Natural killer cell (primary cell): ENCODE measurements around the gene SV2B. TPM values are rescaled to one million over a fixed set of nuclear protein-coding genes. Genes with fewer than 3 reads are reported as not detected.

Experiments
- ATAC-seq, 3 donors: fragments of 150-1000 bp in 2 of 3; fragments of 200-7000 bp in 1 of 3; cut with Tn5 transposase; 1 replicate in 1 of 3; 2 replicates in 2 of 3; pipeline ENCODE4 v1.10.0; 2021; ENCODE audit warnings: mild to moderate bottlenecking in 2 of 3, moderate library complexity in 2 of 3
- DNase-seq, 2 donors: peaks; one replicate each; pipeline versions ENCODE4 v3.0.0 to v3.0.0-alpha.2; 2013 to 2021; ENCODE audit warnings: mixed read lengths in 1 of 2
- H3K27ac ChIP-seq: one replicate; pipeline ENCODE4 v1.5.1; 2013; ENCODE audit warnings: mild to moderate bottlenecking, low read length
- H3K27me3 ChIP-seq: one replicate; pipeline ENCODE4 v1.6.1; 2013; ENCODE audit warnings: low read length; ENCODE audit not compliant: control insufficient read depth, insufficient read depth
- H3K36me3 ChIP-seq: one replicate; pipeline ENCODE4 v1.6.1; 2013; ENCODE audit warnings: low read length; ENCODE audit not compliant: control insufficient read depth, insufficient read depth
- H3K4me1 ChIP-seq: one replicate; pipeline ENCODE4 v1.6.1; 2013; ENCODE audit warnings: low read length; ENCODE audit not compliant: control insufficient read depth, insufficient read depth
- H3K4me3 ChIP-seq: one replicate; pipeline ENCODE4 v1.5.1; 2013; ENCODE audit warnings: low read length
- H3K9me3 ChIP-seq: one replicate; pipeline ENCODE4 v1.6.1; 2013; ENCODE audit warnings: low read length; ENCODE audit not compliant: control insufficient read depth, insufficient read depth
- H3K27ac Mint-ChIP-seq, 2 donors: one replicate each; pipeline ENCODE4 v1.8.0; 2022; ENCODE audit warnings: mild to moderate bottlenecking in 2 of 2, mixed read lengths in 2 of 2, moderate library complexity in 1 of 2
- H3K27me3 Mint-ChIP-seq, 2 donors: one replicate each; pipeline ENCODE4 v1.8.0; 2022; ENCODE audit warnings: low read depth in 2 of 2, mixed read lengths in 2 of 2
- H3K36me3 Mint-ChIP-seq: one replicate; pipeline ENCODE4 v1.8.0; 2022; ENCODE audit warnings: mixed read lengths
- H3K4me1 Mint-ChIP-seq, 2 donors: one replicate each; pipeline ENCODE4 v1.8.0; 2022; ENCODE audit warnings: mixed read lengths in 2 of 2
- H3K4me3 Mint-ChIP-seq: one replicate; pipeline ENCODE4 v1.8.0; 2022; ENCODE audit warnings: mild to moderate bottlenecking, moderate library complexity, mixed read lengths
- H3K9me3 Mint-ChIP-seq, 2 donors: one replicate each; pipeline ENCODE4 v1.8.0; 2022; ENCODE audit warnings: mixed read lengths in 2 of 2
- WGBS: methylation state at CpG from one replicate; pipeline ENCODE4 v1.1.7; 2013; ENCODE audit warnings: missing lambda C conversion rate; ENCODE audit not compliant: insufficient coverage; 5-methylcytosine and 5-hydroxymethylcytosine counted together
- intact Hi-C: fragments of 100-400 bp; cut with micrococcal nuclease; formaldehyde crosslinking; loops from one replicate; pipeline ENCODE4 v1.14.2; 2022
- total RNA-seq, 4 donors: library from RNA; stranded (reverse); fragments of 120-200 nt in 1 of 4; gene quantifications; one replicate each; pipeline versions ENCODE4 v1.2.3 to v1.2.4, GENCODE V29; 2013 to 2022
- TF ChIP-seq, protein P1 (sequence below): fragments of 200-600 bp; IDR thresholded peaks from one replicate; pipeline ENCODE4 v1.8.0; 2022; ENCODE audit warnings: antibody characterized with exemption

SV2B gene
- total RNA-seq, 3 donors from 2014 or later (not counting 1 experiment from before 2014, with no cell fraction given) = not detected

DNA sequence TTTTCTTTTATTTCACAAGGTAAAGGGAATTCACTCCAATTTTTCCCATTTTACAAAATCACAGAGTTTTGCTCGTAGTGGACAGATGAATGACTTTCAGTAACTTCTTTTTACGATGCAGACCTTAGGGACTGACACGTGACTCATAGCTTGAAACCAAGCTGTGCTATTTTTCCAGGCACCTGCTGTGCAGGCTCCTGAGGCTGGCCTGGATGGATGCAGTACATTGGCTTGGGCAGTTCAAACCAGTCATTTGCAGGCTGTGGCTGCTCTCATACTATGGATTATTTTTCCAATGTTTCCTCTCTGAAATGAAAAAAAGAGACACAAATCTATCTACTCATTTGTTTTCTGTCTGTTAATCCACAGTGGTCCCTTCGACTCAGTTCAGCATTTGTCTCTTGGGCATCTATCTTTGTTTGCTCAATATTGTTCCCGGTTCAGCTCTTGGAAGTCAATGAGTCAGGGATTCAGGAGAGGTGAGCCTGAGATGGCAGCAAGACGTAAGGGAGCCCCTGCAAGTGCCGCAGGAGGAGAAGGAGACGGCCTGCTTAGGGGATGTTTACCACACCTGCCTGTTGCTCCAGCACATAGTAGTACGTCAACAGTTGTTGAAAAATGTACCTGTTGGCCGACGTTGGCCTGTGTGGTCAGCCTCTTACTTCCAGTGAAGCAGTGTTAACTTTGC, 92.8 kb downstream of the SV2B start:
- no peak for DNase-seq
- H3K36me3 Mint-ChIP-seq = no peaks in the 10 kb centered on the region
- TF ChIP-seq, protein P1, sequence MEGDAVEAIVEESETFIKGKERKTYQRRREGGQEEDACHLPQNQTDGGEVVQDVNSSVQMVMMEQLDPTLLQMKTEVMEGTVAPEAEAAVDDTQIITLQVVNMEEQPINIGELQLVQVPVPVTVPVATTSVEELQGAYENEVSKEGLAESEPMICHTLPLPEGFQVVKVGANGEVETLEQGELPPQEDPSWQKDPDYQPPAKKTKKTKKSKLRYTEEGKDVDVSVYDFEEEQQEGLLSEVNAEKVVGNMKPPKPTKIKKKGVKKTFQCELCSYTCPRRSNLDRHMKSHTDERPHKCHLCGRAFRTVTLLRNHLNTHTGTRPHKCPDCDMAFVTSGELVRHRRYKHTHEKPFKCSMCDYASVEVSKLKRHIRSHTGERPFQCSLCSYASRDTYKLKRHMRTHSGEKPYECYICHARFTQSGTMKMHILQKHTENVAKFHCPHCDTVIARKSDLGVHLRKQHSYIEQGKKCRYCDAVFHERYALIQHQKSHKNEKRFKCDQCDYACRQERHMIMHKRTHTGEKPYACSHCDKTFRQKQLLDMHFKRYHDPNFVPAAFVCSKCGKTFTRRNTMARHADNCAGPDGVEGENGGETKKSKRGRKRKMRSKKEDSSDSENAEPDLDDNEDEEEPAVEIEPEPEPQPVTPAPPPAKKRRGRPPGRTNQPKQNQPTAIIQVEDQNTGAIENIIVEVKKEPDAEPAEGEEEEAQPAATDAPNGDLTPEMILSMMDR = no peak
- no peak for ATAC-seq
- WGBS = 86% methylated on average over 11 of the region's 11 CpGs
- no peak overlapping the region for H3K4me3 ChIP-seq
- no peak overlapping the region for H3K27ac Mint-ChIP-seq
- no peaks in the 10 kb centered on the region for H3K36me3 ChIP-seq
- H3K4me1 ChIP-seq = no peaks in the 10 kb centered on the region
- intact Hi-C loops = no loop called here
- H3K4me1 Mint-ChIP-seq = no peaks in the 10 kb centered on the region
- no peaks in the 10 kb centered on the region for H3K9me3 ChIP-seq
- H3K9me3 Mint-ChIP-seq = no peaks in the 10 kb centered on the region
- no peak overlapping the region for H3K27ac ChIP-seq
- no peak overlapping the region for H3K4me3 Mint-ChIP-seq
- peaks cover 24 to 63% of the 10 kb centered on the region in 2 donors for H3K27me3 Mint-ChIP-seq
- peaks cover 3% of the 10 kb centered on the region for H3K27me3 ChIP-seq

DNA sequence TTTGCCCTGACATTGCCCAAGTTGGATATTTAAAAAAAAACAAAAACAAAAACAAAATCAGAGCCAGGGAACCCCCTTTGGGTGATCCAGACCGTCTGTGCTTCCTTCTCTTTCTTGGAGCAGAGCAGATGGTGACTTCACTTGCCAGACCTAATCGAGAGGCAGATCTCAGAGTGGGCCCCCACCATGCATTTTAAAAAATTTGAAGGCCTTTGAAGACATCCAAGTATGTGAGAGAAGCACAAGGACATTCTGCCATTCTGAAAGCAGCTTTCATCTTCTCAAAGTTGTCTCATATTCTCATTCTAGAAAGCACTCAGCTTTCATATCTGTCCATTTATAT, 93.3 kb downstream of the SV2B start:
- peaks cover 3% of the 10 kb centered on the region for H3K27me3 ChIP-seq
- no peak overlapping the region for H3K27ac ChIP-seq
- no peak overlapping the region for H3K4me3 ChIP-seq
- peaks cover 24 to 63% of the 10 kb centered on the region in 2 donors for H3K27me3 Mint-ChIP-seq
- intact Hi-C loops = no loop called here
- ATAC-seq (no peak), DNase-seq (no peak)
- WGBS = 43% methylated on average over 2 of the region's 2 CpGs
- no peak overlapping the region for H3K27ac Mint-ChIP-seq
- H3K4me1 Mint-ChIP-seq = no peaks in the 10 kb centered on the region
- no peaks in the 10 kb centered on the region for H3K9me3 Mint-ChIP-seq
- H3K4me1 ChIP-seq = no peaks in the 10 kb centered on the region
- H3K36me3 Mint-ChIP-seq = no peaks in the 10 kb centered on the region
- TF ChIP-seq, protein P1 = no peak
- no peaks in the 10 kb centered on the region for H3K36me3 ChIP-seq
- no peaks in the 10 kb centered on the region for H3K9me3 ChIP-seq
- H3K4me3 Mint-ChIP-seq = no peak overlapping the region

DNA sequence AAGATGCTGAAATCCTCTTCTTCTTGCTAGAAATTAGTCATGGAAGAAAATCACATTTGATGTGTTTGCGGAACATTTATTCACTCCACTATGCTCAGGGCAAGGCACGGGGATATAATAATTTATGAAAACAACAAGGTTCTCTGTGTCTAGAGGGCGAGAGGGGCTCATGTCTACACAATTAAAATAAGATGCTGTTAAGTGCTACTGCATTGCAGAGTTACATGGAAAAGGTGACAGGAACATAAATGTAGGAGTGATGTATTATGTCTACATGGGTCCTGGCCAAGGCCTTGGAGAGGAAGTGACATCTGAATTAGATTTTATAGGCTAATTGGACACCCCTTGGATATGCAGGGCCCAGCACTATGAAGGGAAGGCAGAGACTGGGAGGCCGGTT, 96.1 kb downstream of the SV2B start:
- 83% methylated on average over 4 of the region's 4 CpGs for WGBS
- Histone ChIP-seq H3K36me3 (no peaks in the 10 kb centered on the region), H3K27me3 (peaks cover 3% of the 10 kb centered on the region), H3K4me3 (no peak overlapping the region), H3K9me3 (no peaks in the 10 kb centered on the region), H3K4me1 (no peaks in the 10 kb centered on the region), H3K27ac (no peak overlapping the region)
- Mint-ChIP-seq H3K9me3 (no peaks in the 10 kb centered on the region), H3K27me3 (peaks cover 21 to 43% of the 10 kb centered on the region in 2 donors), H3K4me1 (no peaks in the 10 kb centered on the region), H3K27ac (no peak overlapping the region), H3K36me3 (no peaks in the 10 kb centered on the region), H3K4me3 (no peak overlapping the region)
- ATAC-seq (no peak), DNase-seq (no peak)
- TF ChIP-seq, protein P1 = no peak
- intact Hi-C loops = no loop called here

DNA sequence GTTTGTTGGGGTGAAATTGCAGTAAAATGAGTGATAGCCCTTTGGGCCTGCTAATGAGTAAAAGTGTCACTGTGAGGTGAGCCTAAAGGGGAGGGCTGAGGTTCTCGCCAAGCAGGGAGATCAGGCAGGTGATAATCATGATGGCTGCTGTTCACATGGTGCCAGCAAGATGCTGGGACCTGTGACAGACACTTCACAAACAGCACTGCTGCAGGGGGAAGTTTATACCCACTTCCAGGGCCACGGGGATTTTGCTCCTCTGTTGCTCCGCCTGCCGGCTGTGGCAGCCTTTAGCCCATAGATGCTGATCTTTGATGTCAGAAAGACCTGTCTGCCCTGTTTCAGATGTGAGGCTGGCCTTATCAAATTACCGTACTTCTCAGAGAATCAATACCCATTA, 96.7 kb downstream of the SV2B start:
- TF ChIP-seq, protein P1 = no peak

More for the DNA sequence above, 96.7 kb downstream of the SV2B start:
- H3K27ac ChIP-seq = no peak overlapping the region
- peaks cover 20 to 37% of the 10 kb centered on the region in 2 donors for H3K27me3 Mint-ChIP-seq
- intact Hi-C loops = no loop called here
- H3K36me3 ChIP-seq = no peaks in the 10 kb centered on the region
- no peaks in the 10 kb centered on the region for H3K4me1 Mint-ChIP-seq
- no peaks in the 10 kb centered on the region for H3K36me3 Mint-ChIP-seq
- no peaks in the 10 kb centered on the region for H3K9me3 ChIP-seq
- H3K4me1 ChIP-seq = no peaks in the 10 kb centered on the region
- no peak for ATAC-seq
- H3K4me3 Mint-ChIP-seq = no peak overlapping the region
- no peak overlapping the region for H3K4me3 ChIP-seq
- WGBS = 82% methylated on average over 4 of the region's 5 CpGs
- no peak for DNase-seq
- peaks cover 3% of the 10 kb centered on the region for H3K27me3 ChIP-seq
- H3K9me3 Mint-ChIP-seq = no peaks in the 10 kb centered on the region
- H3K27ac Mint-ChIP-seq = no peak overlapping the region
